Hepatocyte (in vitro differentiated cells): ENCODE data around the gene CBR4.

Source experiments
- CTCF ChIP-seq: fragments of 200-600 bp; sonication (generic); IDR thresholded peaks from 2 replicates; pipeline ENCODE4 v1.5.1; 2016; ENCODE audit warnings: antibody characterized with exemption, mild to moderate bottlenecking; ENCODE audit not compliant: poor library complexity
- EZH2 ChIP-seq: fragments of 200-600 bp; sonication (generic); IDR thresholded peaks from 2 replicates; pipeline ENCODE4 v1.6.1; 2016; ENCODE audit warnings: antibody characterized with exemption, mild to moderate bottlenecking, borderline replicate concordance

DNA sequence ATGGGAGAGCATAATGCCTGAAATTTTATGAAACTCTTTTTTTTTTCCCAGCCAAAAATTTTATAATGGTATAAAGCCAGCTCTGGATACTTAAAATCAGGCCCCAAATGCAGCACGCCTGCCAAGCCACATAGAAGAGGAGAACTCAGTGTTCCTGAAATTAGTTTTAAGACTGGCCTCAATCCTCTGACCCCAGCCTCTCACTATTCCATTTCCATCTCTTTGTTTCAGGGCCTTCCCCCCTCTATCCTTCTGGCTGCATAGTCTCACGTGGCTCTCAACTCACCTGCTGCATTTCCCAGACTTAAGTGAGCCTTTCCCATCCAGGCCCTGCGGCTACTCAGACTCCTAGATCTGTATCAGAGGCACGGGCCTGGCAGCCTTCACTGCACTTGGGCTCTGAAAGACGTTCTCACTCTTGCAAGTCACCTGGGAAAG, 5.2 kb upstream of the CBR4 start:
- TF ChIP-seq CTCF: no peak
- TF ChIP-seq EZH2: no peak
